Inflammatory macrophage treated with lipopolysaccharide for 4 hours (primary cell): ENCODE measurements around the gene AUTS2.
A peak's percentile ranks its signal among the peaks of the same experiment; 100 is the strongest.

Source experiments
- DNase-seq: peaks from one replicate; pipeline ENCODE4 v3.0.0-alpha.2; 2020

The AUTS2 gene

GRCh38 chr7:70377957-70378356 is 779.7 kb downstream of the AUTS2 start:
- no peak for DNase-seq

GRCh38 chr7:70379210-70379609 is 780.9 kb downstream of the AUTS2 start:
- DNase-seq, result no peak

GRCh38 chr7:70380421-70381015 is 782.2 kb downstream of the AUTS2 start:
- no peak for DNase-seq

- no peak for DNase-seq
These were observed 784.9 kb downstream of the AUTS2 start for GRCh38 chr7:70383066-70383782.

- no peak for DNase-seq
These were observed 785.7 kb downstream of the AUTS2 start for GRCh38 chr7:70384024-70384423.

GRCh38 chr7:70384891-70385290 is 786.6 kb downstream of the AUTS2 start:
- DNase-seq, result no peak

GRCh38 chr7:70387217-70387616 is 788.9 kb downstream of the AUTS2 start:
- no peak for DNase-seq

GRCh38 chr7:70389531-70390151 is 791.4 kb downstream of the AUTS2 start:
- DNase-seq, result no peak

GRCh38 chr7:70390251-70390650 is 792.0 kb downstream of the AUTS2 start:
- no peak for DNase-seq

GRCh38 chr7:70392256-70392876 is 794.1 kb downstream of the AUTS2 start:
- no peak for DNase-seq

- DNase-seq, result no peak
These were observed 794.7 kb downstream of the AUTS2 start for GRCh38 chr7:70392877-70393435.

GRCh38 chr7:70393956-70394355 is 795.7 kb downstream of the AUTS2 start:
- DNase-seq, result no peak

GRCh38 chr7:70400829-70401380 is 802.6 kb downstream of the AUTS2 start:
- DNase-seq, result no peak

GRCh38 chr7:70402069-70402468 is 803.8 kb downstream of the AUTS2 start:
- DNase-seq, result no peak

GRCh38 chr7:70405241-70405640 is 807.0 kb downstream of the AUTS2 start:
- no peak for DNase-seq

- DNase-seq, result no peak
These were observed 808.1 kb downstream of the AUTS2 start for GRCh38 chr7:70406186-70406949.

GRCh38 chr7:70406950-70407209 is 808.6 kb downstream of the AUTS2 start:
- no peak for DNase-seq

- no peak for DNase-seq
These were observed 810.2 kb downstream of the AUTS2 start for GRCh38 chr7:70408477-70408876.

- DNase-seq, result no peak
These were observed 810.6 kb downstream of the AUTS2 start for GRCh38 chr7:70408891-70409290.

GRCh38 chr7:70410134-70410750 is 812.0 kb downstream of the AUTS2 start:
- peak; percentile 2 for DNase-seq

- no peak for DNase-seq
These were observed 816.1 kb downstream of the AUTS2 start for GRCh38 chr7:70414368-70414767.
